ENCODE results near the gene TMEM117.

Gene TMEM117

GRCh38 chr12:44259890-44260289 lies 424.0 kb downstream of the TMEM117 start:
- Histone ChIP-seq H3K9me3 (ENCODE audit: insufficient read depth, low read depth, low read length) (no peaks in the 10 kb centered on the region), H3K36me3 (ENCODE audit: control insufficient read depth in 1 of 2, insufficient read depth in 2 of 2, low read length in 2 of 2) (no peaks in the 10 kb centered on the region), H2BK120ac (ENCODE audit: insufficient read depth, low read length, poor library complexity) (no peak overlapping the region), H4K12ac (ENCODE audit: low read depth, low read length) (no peak overlapping the region), H2BK12ac (ENCODE audit: low read length) (no peak overlapping the region), H2BK5ac (ENCODE audit: low read depth, low read length, poor library complexity) (no peak overlapping the region), H4K8ac (ENCODE audit: low read depth, low read length) (no peak overlapping the region), H2AFZ (ENCODE audit: insufficient read depth, low read length, poor library complexity) (no peak overlapping the region), H2AK5ac (ENCODE audit: low read length) (no peak overlapping the region), H3K4ac (ENCODE audit: low read depth, low read length) (no peak overlapping the region), H4K91ac (ENCODE audit: low read depth, low read length) (no peak overlapping the region), H3K14ac (ENCODE audit: low read length) (no peak overlapping the region), H3K27me3 (ENCODE audit: insufficient read depth, low read length) (no peaks in the 10 kb centered on the region), H3K23ac (ENCODE audit: low read length) (no peak overlapping the region), H3K79me1 (ENCODE audit: low read length) (no peaks in the 10 kb centered on the region), H3K4me1 (ENCODE audit: control insufficient read depth in 1 of 2, insufficient read depth in 2 of 2, low read length in 2 of 2) (no peaks in the 10 kb centered on the region), H3K4me3 (ENCODE audit: low read depth, low read length) (no peak overlapping the region), H3K18ac (ENCODE audit: low read length) (no peak overlapping the region), H3K4me2 (ENCODE audit: low read length) (no peak overlapping the region), H3K79me2 (ENCODE audit: control insufficient read depth, insufficient read depth, low read length, poor library complexity) (no peaks in the 10 kb centered on the region), H3K27ac (ENCODE audit: low read depth, low read length) (no peak overlapping the region), H3K9ac (ENCODE audit: low read length) (no peak overlapping the region)
- WGBS (ENCODE audit: extremely low coverage, insufficient coverage, insufficient read length): no CpG with 5 or more reads among the region's 6 CpGs
- DNase-seq: no peak

DNA sequence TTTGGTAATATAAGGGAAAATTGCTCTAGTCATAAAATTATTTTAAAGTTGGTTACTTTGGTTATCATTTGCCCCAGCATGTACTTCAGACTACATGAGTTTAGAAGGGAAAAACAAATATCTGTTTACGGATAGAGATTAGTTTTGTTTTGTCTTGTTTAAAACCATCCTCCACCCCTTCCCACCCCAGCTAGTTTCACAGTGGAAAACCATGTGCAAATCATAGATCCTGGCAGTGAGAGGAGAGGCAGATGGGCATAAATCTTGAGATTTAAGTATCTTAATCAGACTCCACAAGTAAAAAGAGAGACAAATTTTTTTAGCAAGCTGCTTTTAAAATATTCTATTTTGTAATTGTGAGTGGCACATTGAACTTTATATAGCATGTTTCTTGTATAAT lies 424.7 kb downstream of the TMEM117 start:
- H2BK5ac ChIP-seq (ENCODE audit: low read depth, low read length, poor library complexity): no peak overlapping the region
- no peak overlapping the region for H3K18ac ChIP-seq (ENCODE audit: low read length)
- no peaks in the 10 kb centered on the region for H3K79me1 ChIP-seq (ENCODE audit: low read length)
- no peak overlapping the region for H3K14ac ChIP-seq (ENCODE audit: low read length)
- no peak overlapping the region for H4K8ac ChIP-seq (ENCODE audit: low read depth, low read length)
- no peak overlapping the region for H4K12ac ChIP-seq (ENCODE audit: low read depth, low read length)
- no peak overlapping the region for H3K27ac ChIP-seq (ENCODE audit: low read depth, low read length)
- H3K4ac ChIP-seq (ENCODE audit: low read depth, low read length): no peak overlapping the region
- no peak overlapping the region for H3K4me2 ChIP-seq (ENCODE audit: low read length)
- H3K9ac ChIP-seq (ENCODE audit: low read length): no peak overlapping the region
- no peak overlapping the region for H3K4me3 ChIP-seq (ENCODE audit: low read depth, low read length)
- no peaks in the 10 kb centered on the region for H3K9me3 ChIP-seq (ENCODE audit: insufficient read depth, low read depth, low read length)
- WGBS (ENCODE audit: extremely low coverage, insufficient coverage, insufficient read length): no CpG with 5 or more reads among the region's 1 CpG
- no peak overlapping the region for H2AFZ ChIP-seq (ENCODE audit: insufficient read depth, low read length, poor library complexity)
- no peak overlapping the region for H4K91ac ChIP-seq (ENCODE audit: low read depth, low read length)
- no peak overlapping the region for H2AK5ac ChIP-seq (ENCODE audit: low read length)
- no peak overlapping the region for H2BK120ac ChIP-seq (ENCODE audit: insufficient read depth, low read length, poor library complexity)
- H3K23ac ChIP-seq (ENCODE audit: low read length): no peak overlapping the region
- H3K36me3 ChIP-seq (ENCODE audit: control insufficient read depth in 1 of 2, insufficient read depth in 2 of 2, low read length in 2 of 2): no peaks in the 10 kb centered on the region
- no peaks in the 10 kb centered on the region for H3K79me2 ChIP-seq (ENCODE audit: control insufficient read depth, insufficient read depth, low read length, poor library complexity)
- no peaks in the 10 kb centered on the region for H3K4me1 ChIP-seq (ENCODE audit: control insufficient read depth in 1 of 2, insufficient read depth in 2 of 2, low read length in 2 of 2)
- DNase-seq: no peak
- no peaks in the 10 kb centered on the region for H3K27me3 ChIP-seq (ENCODE audit: insufficient read depth, low read length)
- no peak overlapping the region for H2BK12ac ChIP-seq (ENCODE audit: low read length)

GRCh38 chr12:44285321-44285960 lies 449.6 kb downstream of the TMEM117 start:
- Histone ChIP-seq H3K4me1 (ENCODE audit: control insufficient read depth in 1 of 2, insufficient read depth in 2 of 2, low read length in 2 of 2) (no peaks in the 10 kb centered on the region), H2BK12ac (ENCODE audit: low read length) (no peak overlapping the region), H4K91ac (ENCODE audit: low read depth, low read length) (no peak overlapping the region), H3K4me3 (ENCODE audit: low read depth, low read length) (no peak overlapping the region), H3K27me3 (ENCODE audit: insufficient read depth, low read length) (no peaks in the 10 kb centered on the region), H3K4ac (ENCODE audit: low read depth, low read length) (no peak overlapping the region), H3K79me2 (ENCODE audit: control insufficient read depth, insufficient read depth, low read length, poor library complexity) (no peaks in the 10 kb centered on the region), H3K9ac (ENCODE audit: low read length) (no peak overlapping the region), H2AK5ac (ENCODE audit: low read length) (no peak overlapping the region), H3K18ac (ENCODE audit: low read length) (no peak overlapping the region), H3K79me1 (ENCODE audit: low read length) (no peaks in the 10 kb centered on the region), H4K8ac (ENCODE audit: low read depth, low read length) (no peak overlapping the region), H2AFZ (ENCODE audit: insufficient read depth, low read length, poor library complexity) (no peak overlapping the region), H3K9me3 (ENCODE audit: insufficient read depth, low read depth, low read length) (no peaks in the 10 kb centered on the region), H3K36me3 (ENCODE audit: control insufficient read depth in 1 of 2, insufficient read depth in 2 of 2, low read length in 2 of 2) (no peaks in the 10 kb centered on the region), H3K4me2 (ENCODE audit: low read length) (no peak overlapping the region), H3K14ac (ENCODE audit: low read length) (no peak overlapping the region), H3K27ac (ENCODE audit: low read depth, low read length) (no peak overlapping the region), H2BK120ac (ENCODE audit: insufficient read depth, low read length, poor library complexity) (no peak overlapping the region), H3K23ac (ENCODE audit: low read length) (no peak overlapping the region), H2BK5ac (ENCODE audit: low read depth, low read length, poor library complexity) (no peak overlapping the region), H4K12ac (ENCODE audit: low read depth, low read length) (no peak overlapping the region)
- no peak for DNase-seq
- WGBS (ENCODE audit: extremely low coverage, insufficient coverage, insufficient read length): no CpG with 5 or more reads among the region's 3 CpGs

DNA sequence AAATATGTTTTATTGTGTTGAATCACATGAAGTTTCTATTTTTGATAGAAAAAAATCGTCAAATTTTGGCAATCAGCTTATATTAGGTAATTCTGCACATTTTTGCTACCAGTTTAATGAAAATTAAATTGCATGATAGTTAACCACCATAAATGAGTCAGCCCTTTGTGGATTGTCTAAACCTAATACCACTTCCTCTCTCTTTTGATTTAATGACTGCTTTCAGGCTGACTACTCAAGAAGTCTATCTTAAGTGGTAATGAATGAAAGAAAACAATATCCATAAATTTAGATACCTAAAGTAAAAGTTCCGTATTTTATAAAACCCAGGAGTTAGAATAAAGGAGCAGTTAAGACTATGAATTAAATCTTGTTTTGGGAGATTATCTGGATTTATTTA lies 450.5 kb downstream of the TMEM117 start:
- no peak overlapping the region for H3K27ac ChIP-seq (ENCODE audit: low read depth, low read length)
- no CpG with 5 or more reads among the region's 2 CpGs for WGBS (ENCODE audit: extremely low coverage, insufficient coverage, insufficient read length)
- H4K8ac ChIP-seq (ENCODE audit: low read depth, low read length): no peak overlapping the region
- no peak overlapping the region for H2BK12ac ChIP-seq (ENCODE audit: low read length)
- H4K12ac ChIP-seq (ENCODE audit: low read depth, low read length): no peak overlapping the region
- no peak overlapping the region for H3K14ac ChIP-seq (ENCODE audit: low read length)
- H2AK5ac ChIP-seq (ENCODE audit: low read length): no peak overlapping the region
- H3K9me3 ChIP-seq (ENCODE audit: insufficient read depth, low read depth, low read length): no peaks in the 10 kb centered on the region
- no peak overlapping the region for H2AFZ ChIP-seq (ENCODE audit: insufficient read depth, low read length, poor library complexity)
- H3K36me3 ChIP-seq (ENCODE audit: control insufficient read depth in 1 of 2, insufficient read depth in 2 of 2, low read length in 2 of 2): no peaks in the 10 kb centered on the region
- H2BK5ac ChIP-seq (ENCODE audit: low read depth, low read length, poor library complexity): no peak overlapping the region
- DNase-seq: no peak
- H3K18ac ChIP-seq (ENCODE audit: low read length): no peak overlapping the region
- H3K79me2 ChIP-seq (ENCODE audit: control insufficient read depth, insufficient read depth, low read length, poor library complexity): no peaks in the 10 kb centered on the region
- H2BK120ac ChIP-seq (ENCODE audit: insufficient read depth, low read length, poor library complexity): no peak overlapping the region
- no peak overlapping the region for H4K91ac ChIP-seq (ENCODE audit: low read depth, low read length)
- no peaks in the 10 kb centered on the region for H3K4me1 ChIP-seq (ENCODE audit: control insufficient read depth in 1 of 2, insufficient read depth in 2 of 2, low read length in 2 of 2)
- no peak overlapping the region for H3K9ac ChIP-seq (ENCODE audit: low read length)
- H3K79me1 ChIP-seq (ENCODE audit: low read length): no peaks in the 10 kb centered on the region
- no peak overlapping the region for H3K23ac ChIP-seq (ENCODE audit: low read length)
- H3K27me3 ChIP-seq (ENCODE audit: insufficient read depth, low read length): no peaks in the 10 kb centered on the region
- H3K4me3 ChIP-seq (ENCODE audit: low read depth, low read length): no peak overlapping the region
- no peak overlapping the region for H3K4ac ChIP-seq (ENCODE audit: low read depth, low read length)
- H3K4me2 ChIP-seq (ENCODE audit: low read length): no peak overlapping the region

Measured in trophoblast cell (in vitro differentiated cells and primary cell).